Liver (tissue), 9 donors: Measurements from ENCODE around the gene ZFP2. TPM values are rescaled to one million over a fixed set of nuclear protein-coding genes. Genes with fewer than 3 reads are reported as not detected.
"Not testable (repeated sequence)": the region's sequence is repeated elsewhere in the genome, so short reads cannot be mapped to it uniquely, and the experiment has no call there.

Source experiments
- DNase-seq: peaks from one replicate; pipeline ENCODE4 v3.0.0-alpha.2; 2017; ENCODE audit warnings: low spot score
- H3K27ac ChIP-seq, 2 donors: one replicate each; pipeline ENCODE4 v1.7.0; 2013; ENCODE audit warnings: inconsistent platforms in 2 of 2, low read length in 2 of 2, control low read depth in 1 of 2, low read depth in 1 of 2, mild to moderate bottlenecking in 1 of 2
- H3K27me3 ChIP-seq, 4 donors: one replicate each; pipeline versions ENCODE4 v1.6.1 to v1.7.0; 2013; ENCODE audit warnings: low read length in 3 of 4, inconsistent platforms in 1 of 4, mild to moderate bottlenecking in 1 of 4, moderate library complexity in 1 of 4; ENCODE audit not compliant: control insufficient read depth in 4 of 4, insufficient read depth in 4 of 4
- H3K36me3 ChIP-seq, 4 donors: one replicate each; pipeline versions ENCODE4 v1.6.1 to v1.7.0; 2013; ENCODE audit warnings: low read length in 3 of 4, mild to moderate bottlenecking in 3 of 4, low read depth in 1 of 4, moderate library complexity in 1 of 4; ENCODE audit not compliant: control insufficient read depth in 4 of 4, insufficient read depth in 3 of 4
- H3K4me1 ChIP-seq, 4 donors: one replicate each; pipeline versions ENCODE4 v1.6.1 to v1.7.0; 2013; ENCODE audit warnings: low read length in 3 of 4, mild to moderate bottlenecking in 3 of 4, moderate library complexity in 1 of 4; ENCODE audit not compliant: control insufficient read depth in 4 of 4, insufficient read depth in 4 of 4
- H3K4me3 ChIP-seq, 3 donors: one replicate each; pipeline versions ENCODE4 v1.6.1 to v1.7.0; 2013; ENCODE audit warnings: low read length in 3 of 3, control low read depth in 1 of 3, low read depth in 1 of 3, mild to moderate bottlenecking in 1 of 3
- H3K9ac ChIP-seq, 2 donors: one replicate each; pipeline ENCODE4 v1.7.0; 2013; ENCODE audit warnings: low read length in 2 of 2, mild to moderate bottlenecking in 2 of 2, moderate library complexity in 2 of 2, control low read depth in 1 of 2, low read depth in 1 of 2
- H3K9me3 ChIP-seq, 4 donors: one replicate each; pipeline versions ENCODE4 v1.6.1 to v1.7.0; 2013; ENCODE audit warnings: low read length in 3 of 4; ENCODE audit not compliant: control insufficient read depth in 4 of 4
- ATF3 ChIP-seq: IDR thresholded peaks from 2 replicates; pipeline ENCODE4 v1.6.1; 2016; ENCODE audit warnings: antibody characterized with exemption
- EGR1 ChIP-seq, 2 donors: IDR thresholded peaks; 2 replicates each; pipeline ENCODE4 v1.6.1; 2016 to 2018; ENCODE audit warnings: antibody characterized with exemption in 2 of 2, low read depth in 2 of 2
- FOXA2 ChIP-seq: IDR thresholded peaks from 2 replicates; pipeline ENCODE4 v1.6.1; 2016; ENCODE audit warnings: antibody characterized with exemption
- GABPA ChIP-seq, 2 donors: IDR thresholded peaks in 1 of 2; conservative IDR thresholded peaks in 1 of 2; 2 replicates each; pipeline ENCODE4 v1.6.1; 2016; ENCODE audit warnings: antibody characterized with exemption in 2 of 2, mild to moderate bottlenecking in 1 of 2, moderate library complexity in 1 of 2
- HNF4A ChIP-seq, 2 donors: conservative IDR thresholded peaks; 2 replicates each; pipeline ENCODE4 v1.6.1; 2016; ENCODE audit warnings: antibody characterized with exemption in 2 of 2, mild to moderate bottlenecking in 2 of 2
- HNF4G ChIP-seq: IDR thresholded peaks from 2 replicates; pipeline ENCODE4 v1.6.1; 2016; ENCODE audit warnings: antibody characterized with exemption
- MAX ChIP-seq: IDR thresholded peaks from 2 replicates; pipeline ENCODE4 v1.6.1; 2016; ENCODE audit warnings: antibody characterized with exemption
- NR2F2 ChIP-seq: IDR thresholded peaks from 2 replicates; pipeline ENCODE4 v1.6.1; 2016; ENCODE audit warnings: antibody characterized with exemption
- RAD21 ChIP-seq, 2 donors: IDR thresholded peaks; 2 replicates each; pipeline ENCODE4 v1.6.1; 2016; ENCODE audit warnings: antibody characterized with exemption in 2 of 2, mild to moderate bottlenecking in 2 of 2
- RXRA ChIP-seq, 2 donors: IDR thresholded peaks; 2 replicates each; pipeline ENCODE4 v1.6.1; 2017 to 2018; ENCODE audit warnings: antibody characterized with exemption in 2 of 2, mild to moderate bottlenecking in 1 of 2
- SP1 ChIP-seq: IDR thresholded peaks from 2 replicates; pipeline ENCODE4 v1.6.1; 2018; ENCODE audit warnings: antibody characterized with exemption, mild to moderate bottlenecking
- YY1 ChIP-seq: IDR thresholded peaks from 2 replicates; pipeline ENCODE4 v1.6.1; 2016; ENCODE audit warnings: antibody characterized with exemption, mild to moderate bottlenecking
- ZBTB33 ChIP-seq: IDR thresholded peaks from 2 replicates; pipeline ENCODE4 v1.6.1; 2016; ENCODE audit warnings: antibody characterized with exemption
- WGBS: extraction: QIAGEN DNeasy Blood & Tissue Kit; methylation state at CpG from one replicate; pipeline ENCODE4 v1.1.7; 2013; 5-methylcytosine and 5-hydroxymethylcytosine counted together
- polyA plus RNA-seq, 2 donors: library from polyadenylated mRNA; stranded (reverse) in 1 of 2; unstranded in 1 of 2; fragments of 200-250 nt in 1 of 2; fragments of >200 nt in 1 of 2; fragmentation: Nextera tagmentation in 1 of 2; extraction: Ambion mirVana in 1 of 2; gene quantifications; one replicate each; pipeline versions ENCODE4 v1.2.1 to v1.2.3, GENCODE V29; 2013 to 2015
- total RNA-seq, 2 donors: library from RNA; depleted of rRNA; stranded (reverse); fragments of >200 nt; gene quantifications; one replicate each; pipeline ENCODE4 v1.2.3, GENCODE V29; 2014
- donor health status: healthy.
- donor health status: healthy.
- donor health status: healthy.
- donor health status: healthy.
- donor health status: healthy.

Gene ZFP2
- total and polyA plus RNA-seq, 4 donors: 0.22 to 0.56 (median 0.49) TPM

- Histone ChIP-seq H3K36me3 (peaks cover 2 to 15% (median 11%) of the 10 kb centered on the region in 4 donors), H3K4me3 (peak within 1 kb of the TSS; percentile 70 to 85 (median 84)), H3K27ac (peak within 1 kb of the TSS; percentile 77 to 83), H3K4me1 (peaks cover 2 to 5% (median 3%) of the 10 kb centered on the region in 4 donors), H3K9me3 (peaks cover 0 to 6% (median 3%) of the 10 kb centered on the region in 4 donors), H3K27me3 (no peaks in the 10 kb centered on the region), H3K9ac (peak within 1 kb of the TSS; percentile 39 to 64)
- peak; percentile 76 for DNase-seq
- 1% methylated on average over 86 of the region's 86 CpGs for WGBS
- TF ChIP-seq ZBTB33: peak; percentile 22
- peak in 1 of 2 donors; percentile 57 for TF ChIP-seq RAD21 (IDR thresholded peaks at IDR 0.05)
- no peak for TF ChIP-seq FOXA2
- peak in 1 of 2 donors; percentile 10 for TF ChIP-seq HNF4A (conservative IDR thresholded peaks at IDR 0.05)
- TF ChIP-seq MAX: peak; percentile 69
- peak; percentile 49 to 59 for TF ChIP-seq RXRA (IDR thresholded peaks at IDR 0.05)
- peak; percentile 91 for TF ChIP-seq YY1
- peak; percentile 35 for TF ChIP-seq SP1
- TF ChIP-seq EGR1 (IDR thresholded peaks at IDR 0.05; ENCODE audit: low read depth in 2 of 2): peak; percentile 11 to 75
- no peak for TF ChIP-seq HNF4G
- peak in 1 of 2 donors; percentile 80 for TF ChIP-seq GABPA (IDR thresholded peaks at IDR 0.05 in 1 of 2, conservative IDR thresholded peaks at IDR 0.05 in 1 of 2)
- TF ChIP-seq ATF3: no peak
- TF ChIP-seq NR2F2: no peak
Observed at GRCh38 chr5:178859625-178860521, 35.8 kb upstream of the ZFP2 start, which contains the start of gene ZNF354B. TSS of gene ZNF354B (plus strand) at chr5:178859953. CDS start at chr5:178861048, 1,095 bp downstream.

- not testable (repeated sequence) for H3K9me3 ChIP-seq, H3K4me1 ChIP-seq, DNase-seq, H3K27me3 ChIP-seq
- WGBS: 4% methylated on average over 14 of the region's 31 CpGs
- H3K4me3 ChIP-seq: peak overlapping the region in 2 of 3 donors; percentile 84 to 85
- H3K27ac ChIP-seq: peak overlapping the region in 1 of 2 donors; percentile 83
- H3K36me3 ChIP-seq: peaks cover 2 to 21% (median 12%) of the 10 kb centered on the region in 4 donors
- H3K9ac ChIP-seq: peak overlapping the region in 1 of 2 donors; percentile 64
Observed at GRCh38 chr5:178860615-178861014, 35.1 kb upstream of the ZFP2 start.

GRCh38 chr5:178861627-178862026 lies 34.1 kb upstream of the ZFP2 start:
- Histone ChIP-seq H3K36me3 (peaks cover 6 to 31% (median 19%) of the 10 kb centered on the region in 4 donors), H3K27me3 (no peaks in the 10 kb centered on the region), H3K4me1 (peaks cover 2 to 5% (median 3%) of the 10 kb centered on the region in 4 donors), H3K4me3 (peak overlapping the region in 1 of 3 donors; percentile 5), H3K9ac (no peak overlapping the region), H3K27ac (no peak overlapping the region), H3K9me3 (peaks cover 0 to 6% (median 5%) of the 10 kb centered on the region in 4 donors)
- no peak for TF ChIP-seq GABPA (IDR thresholded peaks at IDR 0.05 in 1 of 2, conservative IDR thresholded peaks at IDR 0.05 in 1 of 2)
- TF ChIP-seq NR2F2: no peak
- TF ChIP-seq HNF4G: no peak
- no peak for TF ChIP-seq ZBTB33
- WGBS: 97% methylated on average over 8 of the region's 8 CpGs
- DNase-seq: no peak
